ENCODE results near the gene KCNK17. TPM values are rescaled to one million over a fixed set of nuclear protein-coding genes. Genes with fewer than 3 reads are reported as not detected.

Gene KCNK17
- total and polyA plus RNA-seq, 2 of the 8 experiments (the other 6 are each of a cell fraction or from before 2014, with no cell fraction given), result 2.9 to 3.4 TPM

GRCh38 chr6:39268171-39268570, 46.0 kb downstream of the KCNK17 start (continued):
- TF ChIP-seq CTCF (IDR thresholded peaks at IDR 0.05; ENCODE audit: control extremely low read depth in 1 of 3, insufficient read depth in 1 of 3, low read depth in 1 of 3, low read length in 3 of 3) (no peak), HDAC6 (IDR thresholded peaks at IDR 0.05; ENCODE audit: low read depth, low read length) (no peak), EGR1 (IDR thresholded peaks at IDR 0.05; ENCODE audit: borderline replicate concordance, low read depth, low read length) (no peak), GABPA (IDR thresholded peaks at IDR 0.05; ENCODE audit: borderline replicate concordance, insufficient read depth, low read length) (no peak), CBX5 (IDR thresholded peaks at IDR 0.05; ENCODE audit: low read depth, low read length) (no peak), RFX5 (IDR thresholded peaks at IDR 0.05; ENCODE audit: borderline replicate concordance, low read depth, low read length) (no peak), SUZ12 (IDR thresholded peaks at IDR 0.05; ENCODE audit: low read length) (no peak)

Measured in H1 (cell line).